Motor neuron (in vitro differentiated cells): ENCODE measurements around the gene HSPG2. TPM values are rescaled to one million over a fixed set of nuclear protein-coding genes. Genes with fewer than 3 reads are reported as not detected.

Experiments
- ATAC-seq, 8 experiments: fragments of 200-7000 bp; cut with Tn5 transposase; replicated peaks in 6 of 8; 2 replicates each; pipeline ENCODE4 v1.8.0; 2021; ENCODE audit warnings: mild to moderate bottlenecking in 8 of 8, moderate library complexity in 8 of 8
- H3K27ac ChIP-seq, 2 donors: fragments of 250-450 bp; sonication (Bioruptor Pico); 2 replicates each; pipeline ENCODE4 v1.9.0; 2021; ENCODE audit warnings: antibody characterized with exemption in 2 of 2, mild to moderate bottlenecking in 2 of 2, moderate library complexity in 1 of 2
- H3K4me1 ChIP-seq, 2 donors: fragments of 250-450 bp; sonication (Bioruptor Pico); replicated peaks in 1 of 2; 2 replicates each; pipeline ENCODE4 v1.6.1; 2021; ENCODE audit warnings: antibody characterized with exemption in 2 of 2, mild to moderate bottlenecking in 2 of 2, moderate library complexity in 1 of 2
- H3K4me3 ChIP-seq, 5 donors: fragments of 250-450 bp; sonication (Bioruptor Pico); 2 replicates each; pipeline ENCODE4 v1.9.0; 2021; ENCODE audit warnings: antibody characterized with exemption in 5 of 5, mild to moderate bottlenecking in 5 of 5, moderate library complexity in 4 of 5
- whole genome bisulfite sequencing, 10 experiments: fragments of 450-650 bp; shearing (Covaris generic); methylation state at CpG; one replicate each; pipeline ENCODE4 v1.0.0; 2022; 5-methylcytosine and 5-hydroxymethylcytosine counted together
- in situ Hi-C, 9 experiments: fragments of 400-800 bp; cut with MboI; loops; one replicate each; pipeline ENCODE4 v1.15.0; 2021; ENCODE audit warnings: low sequenced_read_pairs in 9 of 9, low pct_unique_long_range_greater_than_20kb in 2 of 9; ENCODE audit not compliant: unreplicated experiment in 9 of 9
- total RNA-seq, 8 experiments: library from RNA; unstranded; fragments of 300-600 nt; gene quantifications; 2 replicates each; pipeline versions ENCODE4 v1.2.3 to v1.2.4, GENCODE V29; 2022

HSPG2 gene
- total RNA-seq, 8 experiments from 2014 or later = 5.8 to 47.9 (median 12.8) TPM

GRCh38 chr1:21872445-21873079 is 64.5 kb downstream of the HSPG2 start:
- peak in 1 of 8 experiments; percentile 2 for ATAC-seq
- in situ Hi-C loops = no loop called here
- no peak overlapping the region for H3K27ac ChIP-seq

DNA sequence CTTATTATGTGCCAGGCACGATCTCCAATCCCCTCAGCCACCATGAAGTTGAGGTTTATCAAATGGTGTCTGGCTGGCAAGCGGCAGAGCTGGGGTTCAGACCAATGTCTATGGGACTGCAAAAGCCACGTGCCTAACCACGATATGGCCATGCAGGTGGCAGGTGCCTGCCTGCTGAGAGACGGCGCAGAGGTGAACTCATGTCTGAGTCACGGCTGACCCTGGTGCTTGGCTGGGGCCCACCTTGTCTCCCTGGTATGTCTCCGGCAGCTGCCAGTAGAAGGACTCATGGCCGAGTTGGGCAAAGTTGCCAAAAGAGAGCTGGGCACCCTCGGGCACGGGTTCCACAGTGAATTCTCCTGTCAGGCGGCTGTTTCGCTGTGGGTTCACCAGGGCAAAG is 65.2 kb downstream of the HSPG2 start:
- H3K27ac ChIP-seq = no peak overlapping the region
- ATAC-seq = no peak
- 85 to 100% (median 94%) methylated on average over 1 to 9 of the region's 13 CpGs; no CpG with 5 or more reads in 4 of the 10 experiments for WGBS, 10 experiments
- peaks cover 0 to 13% of the 10 kb centered on the region in 2 donors for H3K4me1 ChIP-seq
- no peak overlapping the region for H3K4me3 ChIP-seq
- in situ Hi-C loops = no loop called here

More at GRCh38 chr1:21872445-21873079, 64.5 kb downstream of the HSPG2 start:
- 98 to 100% (median 100%) methylated on average over 1 to 8 of the region's 17 CpGs; no CpG with 5 or more reads in 7 of the 10 experiments for WGBS, 10 experiments
- H3K4me3 ChIP-seq = no peak overlapping the region
- peaks cover 0 to 13% of the 10 kb centered on the region in 2 donors for H3K4me1 ChIP-seq

- in situ Hi-C loops = no loop called here
- WGBS, 10 experiments = 84 to 100% (median 99%) methylated on average over 1 to 12 of the region's 15 CpGs; no CpG with 5 or more reads in 4 of the 10 experiments
These were observed 66.5 kb downstream of the HSPG2 start for GRCh38 chr1:21870611-21871010.

DNA sequence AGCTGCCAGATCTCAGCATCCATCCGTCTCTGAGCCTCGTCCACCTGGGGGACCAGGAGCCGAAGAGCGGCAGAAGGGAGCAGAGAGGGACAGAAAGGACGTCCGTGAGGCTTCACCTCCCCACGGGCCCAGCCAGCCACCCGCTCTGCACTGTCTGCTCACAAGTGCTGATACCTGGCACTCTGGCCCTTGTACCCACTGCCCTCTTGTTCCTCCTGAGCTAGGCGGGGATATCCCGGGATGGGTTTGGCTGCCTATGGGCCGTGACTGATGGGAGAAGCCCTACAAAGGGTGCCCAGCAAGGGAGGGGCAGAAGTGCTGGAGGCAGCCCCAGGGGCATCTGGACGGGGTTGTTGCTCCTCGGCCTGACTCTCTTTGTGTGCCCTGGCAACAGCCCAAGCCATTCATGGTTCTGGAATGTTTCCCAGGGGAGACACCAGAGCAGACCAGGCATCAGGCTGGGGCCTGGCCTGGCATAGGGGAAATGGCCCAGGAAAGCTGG is 67.4 kb downstream of the HSPG2 start:
- peak in 7 of 8 experiments; percentile 13 to 89 (median 72) for ATAC-seq
- 0 to 100% (median 93%) methylated on average over 1 to 3 of the region's 13 CpGs; no CpG with 5 or more reads in 5 of the 10 experiments for WGBS, 10 experiments
- in situ Hi-C loops = no loop called here
- Histone ChIP-seq H3K27ac (no peak overlapping the region), H3K4me1 (peaks cover 14 to 24% of the 10 kb centered on the region in 2 donors), H3K4me3 (no peak overlapping the region)

More at GRCh38 chr1:21870611-21871010, 66.5 kb downstream of the HSPG2 start:
- Histone ChIP-seq H3K4me3 (no peak overlapping the region), H3K4me1 (peaks cover 11 to 21% of the 10 kb centered on the region in 2 donors), H3K27ac (no peak overlapping the region)
- no peak for ATAC-seq

DNA sequence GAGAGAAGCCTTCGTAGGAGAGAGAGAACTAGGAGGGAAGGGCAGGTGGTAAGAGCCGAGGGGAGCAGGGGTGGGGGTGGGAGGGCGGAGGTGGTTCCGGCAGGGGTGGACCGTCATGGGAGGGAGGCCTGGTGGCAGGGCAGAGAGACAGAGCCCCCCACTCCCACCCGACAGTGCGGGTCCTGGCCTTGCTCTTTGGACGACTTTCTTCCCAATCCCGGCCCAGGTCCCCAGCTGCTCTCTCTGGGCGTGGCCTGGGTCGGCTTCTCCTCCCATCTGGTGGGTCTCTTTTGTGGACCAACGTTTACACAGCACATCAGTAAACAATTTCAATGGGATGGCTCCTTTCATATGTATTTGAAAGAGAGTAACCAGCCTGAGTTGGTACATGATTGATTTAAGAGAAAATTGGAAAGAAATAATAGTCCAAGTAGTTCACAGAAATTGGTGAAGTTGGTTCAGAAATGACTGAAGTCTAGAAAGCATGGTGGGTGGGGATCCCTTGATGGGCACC is 68.1 kb downstream of the HSPG2 start:
- H3K27ac ChIP-seq = no peak overlapping the region
- peak in 4 of 8 experiments; percentile 23 to 42 (median 27) for ATAC-seq
- H3K4me3 ChIP-seq = no peak overlapping the region
- peaks cover 14 to 24% of the 10 kb centered on the region in 2 donors for H3K4me1 ChIP-seq
- in situ Hi-C loops = no loop called here
- 14 to 100% (median 36%) methylated on average over 1 to 4 of the region's 12 CpGs; no CpG with 5 or more reads in 3 of the 10 experiments for WGBS, 10 experiments

- in situ Hi-C loops = no loop called here
- no peak for ATAC-seq
- no peak overlapping the region for H3K4me3 ChIP-seq
- WGBS, 10 experiments = 80 to 100% (median 87%) methylated on average over 2 to 4 of the region's 7 CpGs; no CpG with 5 or more reads in 5 of the 10 experiments
- H3K4me1 ChIP-seq = peaks cover 14 to 24% of the 10 kb centered on the region in 2 donors
- H3K27ac ChIP-seq = no peak overlapping the region
These were observed 68.6 kb downstream of the HSPG2 start for GRCh38 chr1:21868482-21868881.

DNA sequence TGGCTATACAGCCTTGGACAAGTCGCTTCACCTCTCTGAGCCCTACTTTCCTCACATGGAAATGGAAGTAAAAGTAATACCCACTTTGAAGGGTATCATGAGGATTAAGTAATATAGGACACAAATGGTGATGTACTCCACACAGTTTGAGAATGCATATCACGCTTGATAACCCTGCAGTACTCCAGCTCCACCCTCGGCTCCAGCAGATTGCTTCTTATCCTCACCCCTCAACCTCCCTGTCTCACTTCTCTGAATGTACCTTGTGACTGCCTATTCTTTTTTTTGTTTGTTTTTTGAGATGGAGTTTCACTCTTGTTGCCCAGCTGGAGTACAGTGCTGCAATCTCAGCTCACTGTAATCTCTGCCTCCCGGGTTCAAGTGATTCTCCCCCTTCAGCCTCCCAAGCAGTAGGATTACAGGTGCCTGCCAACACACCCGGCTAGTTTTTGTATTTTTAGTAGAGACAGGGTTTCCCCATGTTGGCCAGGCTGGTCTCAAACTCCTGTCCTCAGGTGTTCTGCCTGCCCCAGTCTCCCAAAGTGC is 69.6 kb downstream of the HSPG2 start:
- Histone ChIP-seq H3K27ac (no peak overlapping the region), H3K4me1 (peaks cover 14 to 24% of the 10 kb centered on the region in 2 donors), H3K4me3 (no peak overlapping the region)
- no peak for ATAC-seq
- in situ Hi-C loops = no loop called here
- 50 to 100% (median 93%) methylated on average over 1 to 3 of the region's 5 CpGs; no CpG with 5 or more reads in 1 of the 10 experiments for WGBS, 10 experiments

GRCh38 chr1:21866707-21867043 is 70.4 kb downstream of the HSPG2 start:
- Histone ChIP-seq H3K27ac (no peak overlapping the region), H3K4me1 (peaks cover 14 to 24% of the 10 kb centered on the region in 2 donors), H3K4me3 (no peak overlapping the region)
- WGBS, 10 experiments = 60 to 100% (median 71%) methylated on average over 1 of the region's 1 CpG; no CpG with 5 or more reads in 4 of the 10 experiments
- peak in 1 of 8 experiments; percentile 12 for ATAC-seq
- in situ Hi-C loops = no loop called here

- Histone ChIP-seq H3K4me3 (no peak overlapping the region), H3K4me1 (peaks cover 14 to 24% of the 10 kb centered on the region in 2 donors), H3K27ac (no peak overlapping the region)
- in situ Hi-C loops = no loop called here
- WGBS, 10 experiments = 20 to 93% (median 57%) methylated on average over 2 to 11 of the region's 11 CpGs; no CpG with 5 or more reads in 1 of the 10 experiments
- ATAC-seq = peak in 5 of 8 experiments; percentile 22 to 46 (median 29)
These were observed 71.0 kb downstream of the HSPG2 start for GRCh38 chr1:21865943-21866706.

DNA sequence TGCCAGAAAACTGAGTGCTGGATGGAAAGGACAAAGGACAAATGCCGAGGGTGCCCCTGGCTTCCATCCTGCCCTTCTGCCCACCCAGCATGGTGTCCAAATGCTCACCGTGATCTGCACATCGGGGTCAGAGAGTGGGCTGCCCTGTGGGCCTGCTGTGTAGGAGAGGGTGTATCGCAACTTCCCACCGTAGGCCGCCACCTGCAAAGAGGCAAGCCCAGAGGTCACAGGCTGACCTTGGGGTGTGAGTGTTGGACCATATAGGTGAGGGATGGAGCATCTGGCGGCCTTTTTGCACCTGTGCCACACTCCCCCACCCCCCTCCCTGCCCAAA is 71.5 kb downstream of the HSPG2 start:
- ATAC-seq = no peak
- H3K4me3 ChIP-seq = no peak overlapping the region
- WGBS, 10 experiments = 80 to 94% methylated on average over 3 to 7 of the region's 7 CpGs; no CpG with 5 or more reads in 8 of the 10 experiments
- peaks cover 14 to 24% of the 10 kb centered on the region in 2 donors for H3K4me1 ChIP-seq
- no peak overlapping the region for H3K27ac ChIP-seq
- in situ Hi-C loops = no loop called here

- no peak overlapping the region for H3K27ac ChIP-seq
- 86 to 89% methylated on average over 9 to 10 of the region's 27 CpGs; no CpG with 5 or more reads in 8 of the 10 experiments for WGBS, 10 experiments
- peak in 1 of 8 experiments; percentile 3 for ATAC-seq
- no peak overlapping the region for H3K4me3 ChIP-seq
- in situ Hi-C loops = no loop called here
- peaks cover 14 to 20% of the 10 kb centered on the region in 2 donors for H3K4me1 ChIP-seq
These were observed 72.4 kb downstream of the HSPG2 start for GRCh38 chr1:21864730-21865129.

DNA sequence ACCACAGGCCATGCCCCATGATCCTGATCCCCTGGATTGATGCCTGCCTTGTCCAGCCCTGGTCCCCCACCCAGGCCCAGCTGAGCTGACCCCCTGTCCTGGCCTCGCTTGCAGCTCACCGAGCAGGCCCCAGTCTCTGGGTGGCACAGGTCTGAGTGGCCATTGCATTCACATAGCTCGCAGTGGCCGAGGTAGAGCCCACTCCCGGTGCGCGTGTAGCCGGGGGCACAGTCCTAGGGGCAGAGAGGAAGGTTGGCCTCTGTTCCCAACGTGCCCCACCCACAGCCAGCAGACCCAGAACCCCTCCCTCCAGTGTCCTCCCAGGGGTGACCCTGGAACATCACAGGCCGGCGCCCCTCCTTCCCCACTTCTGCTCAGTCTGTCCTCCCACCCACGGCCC is 73.1 kb downstream of the HSPG2 start:
- 92 to 100% (median 96%) methylated on average over 2 to 8 of the region's 12 CpGs; no CpG with 5 or more reads in 7 of the 10 experiments for WGBS, 10 experiments

More for the DNA sequence above, 73.1 kb downstream of the HSPG2 start:
- Histone ChIP-seq H3K4me3 (no peak overlapping the region), H3K27ac (no peak overlapping the region), H3K4me1 (peaks cover 14 to 16% of the 10 kb centered on the region in 2 donors)
- in situ Hi-C loops = no loop called here
- ATAC-seq = peak in 4 of 8 experiments; percentile 5 to 21 (median 16)
